Fibroblast of mammary gland (primary cell): Measurements from ENCODE around the gene ABRAXAS1.
A peak's percentile ranks its signal among the peaks of the same experiment; 100 is the strongest.

Experiments
- DNase-seq: peaks from one replicate; pipeline ENCODE4 v3.0.0-alpha.2; 2010; ENCODE audit warnings: low read depth
- H3K4me3 ChIP-seq: 2 replicates; pipeline ENCODE4 v1.5.1; 2011; ENCODE audit warnings: low read depth, mild to moderate bottlenecking, low read length, moderate library complexity; ENCODE audit not compliant: control insufficient read depth
- CTCF ChIP-seq: conservative IDR thresholded peaks from 2 replicates; pipeline ENCODE4 v1.5.1; 2011; ENCODE audit warnings: low read depth, low read length, inconsistent platforms; ENCODE audit not compliant: control insufficient read depth, insufficient read depth

Gene ABRAXAS1

GRCh38 chr4:83489711-83490326 is 4.9 kb upstream of the ABRAXAS1 start:
- no peak for TF ChIP-seq CTCF
- DNase-seq: no peak
- no peak overlapping the region for H3K4me3 ChIP-seq

- no peak for TF ChIP-seq CTCF
- H3K4me3 ChIP-seq: no peak overlapping the region
- no peak for DNase-seq
Observed at GRCh38 chr4:83486457-83487129, 1.7 kb upstream of the ABRAXAS1 start.

- no peak overlapping the region for H3K4me3 ChIP-seq
- no peak for DNase-seq
- TF ChIP-seq CTCF: no peak
Observed at GRCh38 chr4:83473966-83474365, 10.9 kb downstream of the ABRAXAS1 start.

GRCh38 chr4:83473423-83473822 is 11.5 kb downstream of the ABRAXAS1 start:
- DNase-seq: no peak
- no peak overlapping the region for H3K4me3 ChIP-seq
- TF ChIP-seq CTCF: no peak

GRCh38 chr4:83456184-83456501 is 28.8 kb downstream of the ABRAXAS1 start:
- peak overlapping the region; percentile 96 for H3K4me3 ChIP-seq
- DNase-seq: no peak
- TF ChIP-seq CTCF: no peak

GRCh38 chr4:83455281-83456183 is 29.4 kb downstream of the ABRAXAS1 start, which contains the start of the genes HELQ and MRPS18C:
Gene HELQ, minus strand, starts transcription at chr4:83455823. Its CDS starts 130 bp downstream, at chr4:83455693.
Gene MRPS18C, plus strand, starts transcription at chr4:83456058. Its CDS starts 20 bp downstream, at chr4:83456078.
- TF ChIP-seq CTCF: peak; percentile 19
- H3K4me3 ChIP-seq: peak within 1 kb of the TSS; percentile 96
- DNase-seq: peak; percentile 99
